NB4 (cell line): Measurements from ENCODE around the gene ERI3.

Experiments
- MYC ChIP-seq: IDR thresholded peaks from 2 replicates; pipeline ENCODE4 v1.6.1; 2011; ENCODE audit warnings: low read depth, low read length
- POLR2A ChIP-seq: IDR thresholded peaks from 2 replicates; pipeline ENCODE4 v1.6.1; 2011; ENCODE audit warnings: mild to moderate bottlenecking; ENCODE audit not compliant: insufficient read length; ENCODE audit errors: extremely low read depth
- TF ChIP-seq, protein P1 (sequence below): IDR thresholded peaks from one replicate; pipeline ENCODE4 v1.5.1; 2012; ENCODE audit warnings: low read depth, low read length
- TF ChIP-seq, protein P2 (sequence below): IDR thresholded peaks from 2 replicates; pipeline ENCODE4 v1.6.1; 2011; ENCODE audit warnings: low read depth, low read length

- TF ChIP-seq, protein P1, sequence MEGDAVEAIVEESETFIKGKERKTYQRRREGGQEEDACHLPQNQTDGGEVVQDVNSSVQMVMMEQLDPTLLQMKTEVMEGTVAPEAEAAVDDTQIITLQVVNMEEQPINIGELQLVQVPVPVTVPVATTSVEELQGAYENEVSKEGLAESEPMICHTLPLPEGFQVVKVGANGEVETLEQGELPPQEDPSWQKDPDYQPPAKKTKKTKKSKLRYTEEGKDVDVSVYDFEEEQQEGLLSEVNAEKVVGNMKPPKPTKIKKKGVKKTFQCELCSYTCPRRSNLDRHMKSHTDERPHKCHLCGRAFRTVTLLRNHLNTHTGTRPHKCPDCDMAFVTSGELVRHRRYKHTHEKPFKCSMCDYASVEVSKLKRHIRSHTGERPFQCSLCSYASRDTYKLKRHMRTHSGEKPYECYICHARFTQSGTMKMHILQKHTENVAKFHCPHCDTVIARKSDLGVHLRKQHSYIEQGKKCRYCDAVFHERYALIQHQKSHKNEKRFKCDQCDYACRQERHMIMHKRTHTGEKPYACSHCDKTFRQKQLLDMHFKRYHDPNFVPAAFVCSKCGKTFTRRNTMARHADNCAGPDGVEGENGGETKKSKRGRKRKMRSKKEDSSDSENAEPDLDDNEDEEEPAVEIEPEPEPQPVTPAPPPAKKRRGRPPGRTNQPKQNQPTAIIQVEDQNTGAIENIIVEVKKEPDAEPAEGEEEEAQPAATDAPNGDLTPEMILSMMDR, result no peak
- TF ChIP-seq POLR2A (no peak), MYC (no peak)
- TF ChIP-seq, protein P2, sequence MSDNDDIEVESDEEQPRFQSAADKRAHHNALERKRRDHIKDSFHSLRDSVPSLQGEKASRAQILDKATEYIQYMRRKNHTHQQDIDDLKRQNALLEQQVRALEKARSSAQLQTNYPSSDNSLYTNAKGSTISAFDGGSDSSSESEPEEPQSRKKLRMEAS, result no peak
These were observed 31.1 kb downstream of the ERI3 start for GRCh38 chr1:44323947-44324346.
